Stimulated activated CD8-positive, alpha-beta memory T cell treated with anti-CD3 and anti-CD28 coated beads, Interleukin-7, amount 100 ng/mL, for 24 hours (primary cell): Measurements from ENCODE around the gene DDX31.

Experiments
- DNase-seq: peaks from one replicate; pipeline ENCODE4 v3.0.0-alpha.2; 2020; ENCODE audit warnings: low read depth

DDX31 gene

DNA sequence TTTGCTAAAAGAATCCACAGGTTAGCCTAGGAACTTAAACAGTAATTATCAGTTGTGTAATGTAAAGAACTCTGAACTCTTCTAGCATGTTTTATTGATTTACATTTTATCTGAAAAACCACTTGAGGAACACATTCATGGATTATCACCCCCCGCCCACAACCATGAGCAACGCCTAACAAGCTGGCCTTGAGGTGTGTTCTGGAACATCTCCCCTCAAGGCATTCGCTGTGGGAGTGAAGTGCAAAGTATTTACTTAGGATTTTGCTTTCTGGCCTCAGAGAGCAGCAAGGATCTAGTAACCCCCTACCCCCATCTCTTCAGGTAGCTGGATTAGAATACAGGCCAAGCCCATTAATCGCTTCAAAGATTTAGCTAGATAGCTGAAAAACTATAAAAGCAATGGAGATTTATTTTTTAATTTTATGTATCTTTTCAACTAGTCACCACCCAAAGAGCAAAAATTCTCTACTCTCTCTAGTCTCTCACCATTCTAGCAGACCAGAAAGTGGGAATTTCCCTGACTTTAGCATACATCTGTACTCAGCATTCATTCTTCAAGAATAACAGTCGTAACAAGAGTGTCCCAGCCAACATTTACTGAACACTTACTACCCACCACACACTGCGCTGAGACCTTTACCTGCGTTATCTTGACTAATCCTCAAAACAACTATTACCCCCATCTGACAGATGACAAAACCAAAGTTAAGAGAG is 37.2 kb downstream of the DDX31 start:
- DNase-seq: no peak

DNA sequence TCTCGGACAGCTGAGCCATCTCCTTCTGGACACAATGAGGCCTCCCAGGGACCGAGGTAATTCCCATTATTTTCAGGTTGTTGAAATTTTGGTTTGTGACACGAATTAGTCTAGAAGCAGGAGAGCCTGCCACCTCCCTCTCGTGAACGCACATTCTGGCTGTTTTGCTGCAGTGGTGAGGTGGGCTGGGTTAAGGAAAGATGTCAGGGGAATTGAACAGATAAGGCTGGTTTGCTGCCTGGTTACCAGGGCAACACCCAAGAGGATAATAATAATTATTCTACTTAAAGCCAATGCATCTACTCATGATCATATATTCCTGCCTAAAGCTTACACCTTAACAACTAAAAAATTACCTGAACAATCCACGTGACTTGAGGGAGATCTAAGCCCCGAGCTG is 38.1 kb downstream of the DDX31 start:
- no peak for DNase-seq

DNA sequence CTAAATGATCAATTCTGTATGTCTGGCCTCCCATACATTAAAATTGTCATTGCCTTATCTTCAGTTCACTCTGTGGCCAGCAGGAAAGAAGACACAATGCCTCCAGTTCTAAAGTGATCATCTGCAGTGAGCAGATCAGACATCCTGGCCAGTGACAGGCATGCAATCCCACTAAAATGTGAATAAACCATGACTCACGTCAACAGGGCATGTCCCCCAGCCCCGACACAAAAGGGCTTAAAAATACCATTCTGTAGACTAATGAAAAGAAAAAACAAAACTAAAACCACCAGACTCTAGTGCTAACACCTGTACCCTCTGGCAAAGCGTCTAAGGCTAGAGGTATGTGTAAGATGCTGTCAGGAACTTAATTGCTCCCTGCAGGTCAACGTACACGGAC is 38.5 kb downstream of the DDX31 start:
- no peak for DNase-seq

DNA sequence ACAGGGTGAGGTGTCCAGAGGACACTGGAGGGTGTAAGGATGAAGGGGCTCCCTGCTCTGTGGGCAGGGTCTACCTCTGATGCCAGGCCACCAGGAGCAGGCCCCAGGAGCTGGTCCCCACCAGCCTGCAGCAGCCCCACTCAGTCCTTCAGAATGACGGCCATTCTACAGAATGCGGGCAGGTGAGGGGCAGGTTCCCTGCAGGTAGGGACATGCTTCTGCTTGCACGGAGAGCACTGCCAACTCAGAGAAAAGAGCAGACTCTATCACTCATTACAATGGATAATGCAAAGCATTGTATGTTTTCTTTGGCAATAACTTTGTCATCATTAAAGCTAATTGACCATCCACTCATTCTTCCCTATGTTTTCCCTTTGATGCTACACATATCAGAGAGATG is 39.0 kb downstream of the DDX31 start:
- no peak for DNase-seq

DNA sequence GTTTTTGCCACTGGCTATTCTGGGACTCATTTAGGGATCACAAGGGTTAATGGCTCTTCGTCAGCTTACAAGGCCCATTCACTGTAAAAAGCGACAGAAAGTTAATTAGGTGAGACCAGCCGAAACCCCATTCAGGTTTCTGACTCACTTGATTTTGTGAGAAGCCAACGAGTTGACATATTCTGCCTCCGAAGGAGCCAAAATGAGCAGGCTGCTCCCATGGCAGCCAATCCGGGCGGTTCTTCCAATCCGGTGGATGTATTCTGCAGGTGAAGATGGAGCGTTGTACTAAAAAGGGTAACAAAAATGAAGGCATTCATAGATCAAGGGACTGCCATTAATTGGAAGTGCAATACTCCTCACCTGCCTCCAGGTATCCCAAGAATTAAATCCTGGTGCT is 39.7 kb downstream of the DDX31 start:
- DNase-seq: no peak

DNA sequence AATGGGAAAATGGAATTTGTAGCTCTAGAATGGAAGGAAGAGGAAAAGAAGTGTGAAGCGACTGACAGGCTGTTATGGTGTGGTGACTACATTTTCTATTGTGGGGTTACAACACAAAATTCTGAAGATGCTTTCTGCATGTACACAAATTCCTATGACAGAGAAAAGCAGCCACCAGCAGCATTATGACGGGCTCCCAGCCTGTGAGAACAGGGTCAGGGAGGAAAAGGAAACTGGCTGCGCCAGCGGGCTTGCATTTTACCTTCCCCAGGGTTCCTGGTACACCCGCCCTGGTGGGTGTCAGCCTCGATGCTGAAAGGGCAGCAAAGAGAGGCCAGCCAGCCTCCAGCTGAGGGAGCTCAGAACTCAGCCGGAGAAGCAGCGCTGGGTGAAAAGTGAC is 41.0 kb downstream of the DDX31 start:
- no peak for DNase-seq

DNA sequence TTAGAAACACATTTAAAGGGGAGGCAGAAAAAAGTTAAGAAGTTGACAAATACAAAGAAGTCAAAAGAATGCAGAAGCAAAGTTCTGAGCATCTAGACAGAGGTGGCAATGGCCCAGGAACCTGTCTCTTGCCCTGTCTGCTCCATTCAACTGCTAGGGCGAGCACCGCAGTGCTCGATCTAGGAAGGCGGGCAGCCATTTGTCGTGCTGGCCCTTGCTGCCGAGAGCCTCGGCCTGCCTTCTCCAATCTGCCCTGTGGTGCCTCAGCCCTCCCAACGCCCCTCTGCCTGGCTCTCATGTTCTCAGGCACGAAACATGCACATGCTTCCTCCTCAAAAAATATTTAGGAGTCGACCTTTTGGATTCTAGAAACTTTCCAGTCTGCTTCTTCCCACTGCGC is 42.2 kb downstream of the DDX31 start:
- no peak for DNase-seq

DNA sequence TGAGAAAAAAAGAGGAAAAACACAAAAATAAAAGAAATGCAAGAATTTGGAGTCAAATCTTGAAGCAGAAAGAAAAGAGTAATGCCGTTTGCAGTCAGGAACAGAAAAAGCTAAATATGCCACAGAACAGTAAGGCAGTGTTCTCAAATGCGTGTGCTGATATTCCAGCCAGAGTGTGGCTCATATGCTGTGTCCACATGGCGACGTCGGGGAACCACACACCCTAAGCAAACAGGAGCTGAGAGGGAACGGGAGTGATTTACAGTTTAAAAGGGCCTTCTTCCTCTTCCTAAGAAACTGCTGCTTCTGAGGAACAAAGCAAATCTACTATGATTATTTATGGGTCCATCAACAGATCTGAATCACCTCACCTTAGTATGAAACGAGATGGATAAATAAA is 42.7 kb downstream of the DDX31 start:
- no peak for DNase-seq

DNA sequence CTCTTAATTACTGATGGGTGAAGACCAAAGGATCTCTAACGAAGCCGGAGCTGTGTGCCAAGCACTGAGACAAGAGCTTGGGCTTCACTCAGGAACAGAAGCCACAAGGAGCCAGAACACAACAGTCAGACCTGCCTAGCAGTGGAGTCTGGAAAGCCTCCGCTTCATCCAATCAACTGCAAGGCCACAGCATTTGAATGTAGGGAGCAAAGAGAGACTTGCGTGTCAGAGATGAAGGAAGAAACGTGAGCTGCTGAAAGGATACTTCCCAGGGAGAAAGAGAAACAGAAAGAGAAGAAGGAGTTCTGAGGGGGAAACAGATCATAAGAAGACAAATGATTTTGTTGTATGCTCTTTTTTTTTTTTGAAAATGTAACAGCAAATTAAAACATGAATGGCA is 43.5 kb downstream of the DDX31 start:
- DNase-seq: no peak

DNA sequence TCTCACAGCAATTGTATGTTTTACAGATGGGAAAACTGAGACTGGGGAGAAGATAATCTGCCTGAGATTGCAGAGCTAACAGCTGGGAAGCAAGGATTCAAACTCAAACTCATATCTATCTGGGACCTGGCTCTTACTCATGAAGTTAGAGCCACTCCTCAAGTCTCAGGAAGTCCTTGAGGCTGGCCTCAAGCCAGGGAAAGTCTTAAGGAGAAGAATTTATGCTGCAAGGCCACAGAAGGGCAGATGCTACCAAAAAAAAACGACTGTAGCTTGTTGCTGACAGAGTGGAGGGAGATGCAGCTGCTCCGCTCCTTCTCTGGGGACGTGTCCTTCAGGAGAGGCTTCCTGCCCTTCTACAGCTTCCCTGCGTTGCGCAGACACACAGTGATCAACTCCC is 47.6 kb downstream of the DDX31 start:
- DNase-seq: no peak

DNA sequence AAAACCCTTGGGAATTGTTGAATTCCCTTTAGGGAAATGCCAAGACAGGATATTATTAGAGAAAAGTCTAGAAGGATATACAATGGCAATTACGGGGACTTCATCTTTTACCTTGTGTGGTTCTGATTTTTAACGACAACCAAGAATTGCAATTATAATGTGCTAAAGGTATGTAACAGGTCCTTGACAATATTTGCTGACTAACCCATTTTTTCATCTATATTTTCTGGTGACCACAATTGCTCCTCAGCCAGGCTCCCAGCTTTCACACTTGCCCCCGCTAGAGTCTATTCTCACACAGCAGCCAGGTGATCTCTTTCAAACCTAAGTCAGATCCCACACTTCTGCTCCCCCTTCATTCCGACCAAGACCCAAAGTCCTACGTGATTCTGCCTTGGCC is 53.1 kb downstream of the DDX31 start:
- no peak for DNase-seq

DNA sequence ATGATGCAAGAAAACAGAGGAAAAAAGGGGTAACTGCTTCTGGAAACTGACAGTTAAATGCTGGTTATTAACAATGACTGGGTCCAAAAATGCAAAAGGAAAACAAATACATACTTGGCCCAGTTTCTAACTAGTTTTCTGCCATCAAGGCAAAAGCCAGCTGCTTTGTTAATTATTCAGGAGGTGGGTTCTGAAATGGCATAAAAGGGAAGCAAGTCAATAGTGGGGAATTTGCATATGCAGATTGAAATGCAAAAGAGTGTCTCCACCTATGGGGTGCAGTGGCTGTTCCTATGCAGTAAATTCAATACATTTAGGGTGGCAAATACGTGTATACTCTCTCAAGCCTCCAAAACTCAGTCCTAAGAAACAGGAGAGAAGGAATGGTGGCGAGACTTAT is 54.0 kb downstream of the DDX31 start:
- DNase-seq: no peak

DNA sequence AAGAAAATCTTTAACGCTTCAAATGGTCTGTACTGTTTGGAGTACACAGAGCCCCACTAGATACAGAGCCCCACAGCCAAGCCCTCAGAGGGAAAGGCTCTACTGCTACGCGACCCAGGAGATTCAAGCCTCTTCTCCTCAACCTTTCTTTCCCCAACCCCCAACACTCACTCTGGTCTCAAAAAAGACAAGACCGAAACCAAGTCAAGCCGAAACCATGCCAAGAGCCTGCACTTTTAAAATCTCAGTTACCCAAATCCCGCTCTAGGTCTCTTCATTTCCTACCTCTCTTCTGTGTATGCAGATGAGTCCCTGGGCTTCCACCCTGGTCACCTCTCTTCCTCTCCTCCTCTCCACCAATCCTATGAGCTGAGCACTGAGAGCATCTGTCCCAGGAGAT is 55.5 kb downstream of the DDX31 start:
- DNase-seq: no peak

DNA sequence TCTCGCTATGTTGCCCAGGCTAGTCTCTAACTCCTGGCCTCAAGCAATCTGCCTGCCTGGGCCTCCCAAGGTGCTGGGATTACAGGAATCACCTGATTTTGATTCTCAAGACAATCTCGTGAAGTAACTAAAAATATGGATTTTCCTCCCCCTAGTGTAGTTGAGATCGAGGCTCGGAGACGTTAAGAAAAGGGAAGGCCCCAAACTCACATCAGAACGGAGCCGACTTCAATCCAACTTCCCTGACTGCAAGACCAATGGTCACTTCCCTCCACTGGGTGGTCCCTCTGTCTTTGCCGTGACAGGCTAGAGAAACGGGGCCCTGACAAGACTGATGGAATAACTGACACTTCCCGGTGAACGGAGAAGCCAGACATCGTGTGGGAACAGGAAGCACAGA is 59.1 kb downstream of the DDX31 start:
- no peak for DNase-seq

DNA sequence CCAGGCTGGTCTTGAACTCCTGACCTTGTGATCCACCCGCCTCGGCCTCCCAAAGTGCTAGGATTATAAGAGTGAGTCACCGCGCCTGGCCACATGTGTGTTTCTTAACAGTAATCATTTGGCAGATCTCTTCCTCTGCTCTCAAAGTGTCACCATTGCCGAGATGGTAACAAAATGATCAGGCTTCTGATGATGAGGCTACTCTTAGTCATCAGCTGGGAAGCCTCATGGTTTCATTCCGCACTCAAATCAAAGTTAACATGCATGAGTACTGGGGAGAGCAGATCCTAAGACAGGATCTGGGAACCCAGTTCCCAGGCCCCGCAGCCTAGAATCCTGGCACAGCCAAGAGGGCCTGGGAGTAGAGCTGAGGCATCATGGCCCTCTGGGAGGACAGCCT is 60.0 kb downstream of the DDX31 start:
- no peak for DNase-seq

DNA sequence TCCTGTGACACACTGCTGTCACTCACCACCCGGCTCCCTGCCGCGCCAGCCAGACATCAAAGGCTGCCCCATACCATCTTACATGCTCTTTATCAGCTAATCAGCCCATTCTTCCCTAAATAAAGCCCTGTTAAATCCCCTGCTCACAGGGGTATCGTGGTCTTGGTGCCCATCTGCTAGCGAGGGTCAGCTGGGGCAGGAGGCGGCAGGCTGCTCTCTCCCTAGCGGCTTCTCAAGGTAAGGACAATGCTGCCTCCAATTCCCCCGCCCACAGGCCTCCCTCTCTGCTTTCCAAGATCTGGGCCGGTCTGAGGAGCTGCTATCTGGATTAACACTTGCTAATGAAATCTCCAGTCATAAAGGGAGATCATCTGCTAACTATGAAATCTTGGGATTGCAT is 60.6 kb downstream of the DDX31 start:
- DNase-seq: no peak

DNA sequence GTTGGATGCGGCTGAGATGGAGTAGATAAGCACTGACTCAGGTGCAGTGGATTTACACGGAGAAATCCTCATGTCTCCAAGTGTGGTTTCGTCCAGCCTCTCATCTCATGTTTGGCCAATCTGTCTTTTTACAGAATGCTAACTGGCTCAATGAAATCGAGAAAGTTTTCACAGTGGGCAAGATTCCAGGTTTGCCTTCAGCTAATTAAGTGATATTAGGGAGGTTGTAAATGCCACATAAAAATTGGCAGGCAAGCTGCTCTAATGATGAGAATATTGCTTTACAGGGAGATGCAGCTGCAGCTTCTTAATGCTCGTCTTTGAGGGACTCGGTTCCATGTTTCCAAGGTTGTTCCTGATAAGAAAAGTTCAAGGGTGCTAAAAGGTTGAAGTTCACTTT is 63.7 kb downstream of the DDX31 start:
- no peak for DNase-seq

DNA sequence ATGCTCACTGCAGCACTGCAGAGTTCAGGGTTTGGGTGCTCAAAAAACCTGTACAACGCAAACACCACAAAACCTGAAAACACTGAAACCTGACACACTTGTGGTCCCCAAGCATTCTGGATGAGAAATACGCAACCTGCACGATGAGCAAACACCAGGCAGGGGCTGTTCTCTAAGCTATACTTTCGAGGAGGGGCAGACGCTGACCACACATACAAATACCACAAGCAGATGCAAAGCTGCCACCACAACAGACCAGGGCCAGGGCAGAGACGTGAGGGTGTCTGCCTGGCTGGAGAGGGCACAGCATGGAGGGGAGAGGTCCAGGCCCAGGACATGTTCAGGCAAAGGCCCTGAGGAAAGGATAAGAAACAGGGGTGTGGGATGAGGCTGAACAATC is 64.4 kb downstream of the DDX31 start:
- DNase-seq: no peak

DNA sequence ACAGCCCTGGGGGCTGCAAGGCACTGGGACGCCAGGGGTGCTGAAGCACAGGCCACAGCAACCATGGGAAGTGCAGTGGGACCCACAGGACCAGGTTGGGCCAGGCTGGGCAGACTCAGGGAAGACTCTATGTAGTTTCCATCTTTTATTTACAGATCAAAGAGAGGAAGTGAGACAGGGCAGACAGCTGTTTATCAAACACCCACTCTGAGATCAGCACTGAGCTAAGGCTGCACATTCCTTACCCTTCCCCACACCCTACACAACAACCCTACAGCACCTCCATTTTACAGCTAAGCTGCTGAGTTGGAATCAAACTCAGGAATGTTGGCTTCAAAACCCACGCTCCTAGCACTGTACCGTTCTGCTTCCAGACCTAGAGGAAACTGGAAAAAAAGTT is 67.6 kb downstream of the DDX31 start:
- DNase-seq: no peak

DNA sequence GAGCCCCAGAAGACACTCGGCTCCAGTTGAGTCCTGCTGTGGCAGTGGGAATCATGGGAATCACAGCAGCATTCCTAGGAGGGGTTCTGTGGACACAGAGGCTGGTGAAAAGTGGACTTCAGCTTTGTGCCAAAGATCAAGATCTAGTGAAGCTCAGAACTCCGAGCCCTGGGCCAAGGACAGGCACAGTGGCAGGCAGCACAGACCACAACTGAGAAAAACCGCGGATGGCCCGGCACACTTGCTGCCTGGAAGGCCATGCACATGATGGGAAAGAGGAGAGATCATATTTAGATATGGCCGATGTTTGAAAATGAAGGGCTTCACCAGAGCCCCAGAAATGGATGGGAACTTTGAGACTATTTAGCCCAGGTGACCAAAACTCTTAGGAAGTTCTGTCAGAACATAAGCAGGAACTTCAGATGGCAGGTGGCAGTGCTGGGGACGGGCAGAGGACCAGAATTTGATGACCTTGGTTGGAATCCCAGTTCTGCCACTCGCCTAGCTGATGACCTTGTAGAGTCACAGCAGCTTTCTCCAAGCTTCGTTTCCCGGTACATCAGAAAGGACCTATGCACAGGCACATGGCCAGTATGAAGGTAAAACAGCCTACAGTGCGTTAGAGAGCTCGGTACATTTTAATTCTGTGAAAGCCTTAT is 69.3 kb downstream of the DDX31 start:
- no peak for DNase-seq

DNA sequence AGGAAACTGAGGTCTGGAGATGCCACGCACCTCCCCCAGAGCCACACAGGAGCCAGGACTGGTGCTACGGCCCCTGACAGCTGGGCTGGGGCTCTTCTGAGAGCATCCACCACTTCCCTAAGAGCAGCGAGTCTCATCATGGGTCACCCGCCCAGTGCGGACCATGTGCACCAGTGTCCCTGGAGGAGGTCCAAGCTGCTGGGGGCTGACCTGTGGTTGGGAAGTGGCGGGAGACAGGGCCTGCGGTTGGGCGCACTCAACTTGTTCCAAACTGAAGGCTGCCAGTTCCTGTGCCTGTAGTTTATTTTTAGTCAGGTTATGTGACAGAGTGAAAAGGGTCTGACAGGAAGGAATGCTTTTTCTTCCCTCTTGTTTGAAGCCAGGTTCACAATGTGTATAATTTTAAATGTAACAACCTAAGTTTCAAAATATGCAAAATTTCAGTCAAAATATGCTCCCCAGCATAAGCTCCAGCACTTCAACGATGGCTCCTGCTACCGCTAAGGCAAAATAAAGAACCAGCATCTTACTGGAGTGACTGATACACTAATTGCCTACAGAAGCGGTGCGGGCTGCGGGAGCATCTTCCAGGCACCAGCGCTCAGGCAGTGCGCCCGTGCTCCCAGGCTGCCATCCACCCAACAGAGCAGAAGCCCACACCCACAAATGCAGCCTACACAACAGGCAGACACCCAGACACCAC is 72.6 kb downstream of the DDX31 start:
- DNase-seq: no peak

DNA sequence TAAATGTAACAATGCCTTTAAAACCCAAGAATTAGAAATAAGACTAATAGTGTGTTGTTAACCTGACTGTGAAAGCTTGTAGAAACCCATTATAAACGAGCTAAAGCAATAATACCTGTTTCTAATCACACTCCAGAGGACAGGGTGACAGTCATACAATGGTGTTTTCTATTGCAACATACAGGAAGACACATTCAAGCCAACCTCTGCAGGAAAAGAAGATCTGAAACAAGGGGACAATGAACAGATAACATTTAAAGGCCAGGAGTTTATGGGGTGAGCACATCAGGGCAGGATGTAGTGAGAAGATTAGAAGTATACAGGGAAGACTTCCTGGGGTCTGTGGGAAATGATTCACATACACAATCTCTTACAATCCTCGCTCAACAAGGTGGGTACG is 73.6 kb downstream of the DDX31 start:
- no peak for DNase-seq

DNA sequence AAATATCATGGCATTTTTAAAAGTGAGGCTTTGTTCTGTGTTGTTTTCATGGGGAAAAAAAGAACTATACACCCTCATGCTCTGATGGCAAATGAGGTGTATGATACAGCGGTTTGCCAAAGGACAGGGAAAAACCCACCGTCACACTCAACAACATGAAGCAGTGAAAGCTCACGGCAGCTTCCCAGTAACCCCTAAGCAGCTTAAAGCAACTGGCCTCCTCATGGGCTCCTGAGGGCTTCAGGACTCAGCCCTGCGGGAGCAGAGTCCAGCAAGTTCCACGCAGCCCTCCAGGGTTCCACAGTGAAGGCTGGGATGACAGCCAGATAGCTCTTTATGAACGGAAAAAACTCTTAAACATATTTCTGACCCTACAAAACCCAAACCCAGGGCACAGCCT is 74.5 kb downstream of the DDX31 start:
- no peak for DNase-seq

DNA sequence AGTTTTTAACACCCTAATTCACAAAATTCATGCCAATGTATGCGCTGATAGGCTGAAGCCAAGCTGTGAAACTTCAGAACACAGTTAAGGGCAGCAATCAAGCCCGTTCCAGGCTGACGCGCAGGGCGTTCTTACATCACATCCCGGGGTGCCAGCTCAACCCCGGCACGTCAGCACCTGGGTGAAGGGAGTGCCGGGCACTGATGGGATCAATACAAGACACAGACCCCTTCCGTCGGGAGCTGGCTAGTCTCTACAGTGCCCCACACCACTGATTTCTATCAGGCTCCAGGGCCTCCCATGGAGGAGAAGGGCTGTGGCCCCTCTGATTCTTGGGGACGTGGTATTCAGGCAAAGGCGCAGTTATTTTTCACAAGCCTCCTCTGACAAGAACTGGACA is 75.4 kb downstream of the DDX31 start:
- DNase-seq: no peak
